ENCODE results near the gene CTXND1.

CTXND1 gene

GRCh38 chr15:80186066-80186465 is 65.9 kb downstream of the CTXND1 start:
- Histone ChIP-seq H3K4me1 (ENCODE audit: insufficient read depth, low read length, poor library complexity, severe bottlenecking) (no peaks in the 10 kb centered on the region), H2AFZ (ENCODE audit: low read length) (no peak overlapping the region), H3K4me3 (ENCODE audit: low read length, poor library complexity, severe bottlenecking) (no peak overlapping the region), H3K9ac (ENCODE audit: low read depth, low read length, poor library complexity, severe bottlenecking) (no peak overlapping the region), H3F3A (ENCODE audit: low read depth) (no peaks in the 10 kb centered on the region), H3K9me3 (ENCODE audit: insufficient read depth, low read depth, low read length) (no peaks in the 10 kb centered on the region), H3K4me2 (ENCODE audit: low read depth, low read length, poor library complexity, severe bottlenecking) (no peak overlapping the region), H3K27me3 (ENCODE audit: insufficient read depth, low read length, poor library complexity, severe bottlenecking) (no peaks in the 10 kb centered on the region), H3K79me2 (ENCODE audit: insufficient read depth, low read length) (no peaks in the 10 kb centered on the region), H3K9me2 (replicated peaks; ENCODE audit: low read depth, low read length) (no peaks in the 10 kb centered on the region), H3K36me3 (ENCODE audit: insufficient read depth, low read length) (peaks cover 39% of the 10 kb centered on the region; the same call in 1 of the 2 replicates), H4K20me1 (ENCODE audit: insufficient read depth, low read length, poor library complexity, severe bottlenecking) (no peaks in the 10 kb centered on the region)
- no peak for TF ChIP-seq EZH2phosphoT487 (IDR thresholded peaks at IDR 0.05; ENCODE audit: borderline replicate concordance)
- no peak for TF ChIP-seq CTCF (conservative IDR thresholded peaks at IDR 0.05; ENCODE audit: low read length)

GRCh38 chr15:80185152-80185551 is 66.9 kb downstream of the CTXND1 start:
- Histone ChIP-seq H3K4me1 (ENCODE audit: insufficient read depth, low read length, poor library complexity, severe bottlenecking) (no peaks in the 10 kb centered on the region), H4K20me1 (ENCODE audit: insufficient read depth, low read length, poor library complexity, severe bottlenecking) (no peaks in the 10 kb centered on the region), H3K36me3 (ENCODE audit: insufficient read depth, low read length) (peaks cover 39% of the 10 kb centered on the region; the same call in 1 of the 2 replicates), H3K9ac (ENCODE audit: low read depth, low read length, poor library complexity, severe bottlenecking) (no peak overlapping the region), H3K27me3 (ENCODE audit: insufficient read depth, low read length, poor library complexity, severe bottlenecking) (no peaks in the 10 kb centered on the region), H3K79me2 (ENCODE audit: insufficient read depth, low read length) (no peaks in the 10 kb centered on the region), H3K4me2 (ENCODE audit: low read depth, low read length, poor library complexity, severe bottlenecking) (no peak overlapping the region), H3F3A (ENCODE audit: low read depth) (no peaks in the 10 kb centered on the region), H2AFZ (ENCODE audit: low read length) (no peak overlapping the region), H3K9me2 (replicated peaks; ENCODE audit: low read depth, low read length) (no peaks in the 10 kb centered on the region), H3K4me3 (ENCODE audit: low read length, poor library complexity, severe bottlenecking) (no peak overlapping the region), H3K9me3 (ENCODE audit: insufficient read depth, low read depth, low read length) (no peaks in the 10 kb centered on the region)
- no peak for TF ChIP-seq CTCF (conservative IDR thresholded peaks at IDR 0.05; ENCODE audit: low read length)
- no peak for TF ChIP-seq EZH2phosphoT487 (IDR thresholded peaks at IDR 0.05; ENCODE audit: borderline replicate concordance)

- peaks cover 39% of the 10 kb centered on the region; the same call in 1 of the 2 replicates for H3K36me3 ChIP-seq (ENCODE audit: insufficient read depth, low read length)
- no peak for TF ChIP-seq CTCF (conservative IDR thresholded peaks at IDR 0.05; ENCODE audit: low read length)
- no peak for TF ChIP-seq EZH2phosphoT487 (IDR thresholded peaks at IDR 0.05; ENCODE audit: borderline replicate concordance)
Measured at GRCh38 chr15:80184554-80184953, 67.5 kb downstream of the CTXND1 start.

More at GRCh38 chr15:80184554-80184953, 67.5 kb downstream of the CTXND1 start:
- no peaks in the 10 kb centered on the region for H3K9me2 ChIP-seq (replicated peaks; ENCODE audit: low read depth, low read length)
- H3F3A ChIP-seq (ENCODE audit: low read depth) = no peaks in the 10 kb centered on the region
- no peaks in the 10 kb centered on the region for H3K27me3 ChIP-seq (ENCODE audit: insufficient read depth, low read length, poor library complexity, severe bottlenecking)
- H3K4me2 ChIP-seq (ENCODE audit: low read depth, low read length, poor library complexity, severe bottlenecking) = no peak overlapping the region
- H4K20me1 ChIP-seq (ENCODE audit: insufficient read depth, low read length, poor library complexity, severe bottlenecking) = no peaks in the 10 kb centered on the region
- H3K9me3 ChIP-seq (ENCODE audit: insufficient read depth, low read depth, low read length) = no peaks in the 10 kb centered on the region
- no peaks in the 10 kb centered on the region for H3K79me2 ChIP-seq (ENCODE audit: insufficient read depth, low read length)
- H3K9ac ChIP-seq (ENCODE audit: low read depth, low read length, poor library complexity, severe bottlenecking) = no peak overlapping the region
- no peaks in the 10 kb centered on the region for H3K4me1 ChIP-seq (ENCODE audit: insufficient read depth, low read length, poor library complexity, severe bottlenecking)
- H2AFZ ChIP-seq (ENCODE audit: low read length) = no peak overlapping the region
- no peak overlapping the region for H3K4me3 ChIP-seq (ENCODE audit: low read length, poor library complexity, severe bottlenecking)

Data from Loucy (cell line).